ENCODE results near the gene ITPRIP.

The ITPRIP gene

DNA sequence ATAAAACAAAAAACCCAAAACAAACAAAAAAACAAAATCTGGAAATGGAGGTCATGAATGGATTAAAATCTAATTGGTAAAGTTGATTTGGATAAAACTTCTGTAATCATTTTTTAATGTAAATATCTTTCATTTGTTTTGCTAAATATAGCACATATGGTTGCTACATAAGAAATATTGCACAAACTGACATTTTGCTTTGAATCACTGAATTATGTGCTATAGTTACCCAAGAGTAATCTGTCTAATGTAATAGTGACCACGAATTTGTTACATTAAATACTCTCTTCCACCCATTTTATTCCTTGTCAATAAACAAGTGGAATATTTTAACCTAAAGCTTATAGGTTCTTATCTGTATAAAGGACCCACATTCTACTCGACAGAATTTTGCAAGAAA is 21.5 kb upstream of the ITPRIP start:
- Histone ChIP-seq H3K9ac (ENCODE audit: low read length) (no peak overlapping the region), H3K4me2 (ENCODE audit: low read length) (no peak overlapping the region), H2BK120ac (ENCODE audit: insufficient read depth, low read length, poor library complexity) (no peak overlapping the region), H4K8ac (ENCODE audit: low read depth, low read length) (no peak overlapping the region), H3K14ac (ENCODE audit: low read length) (no peak overlapping the region), H3K4ac (ENCODE audit: low read depth, low read length) (no peak overlapping the region), H2BK5ac (ENCODE audit: low read depth, low read length, poor library complexity) (no peak overlapping the region), H3K4me1 (ENCODE audit: control insufficient read depth in 1 of 2, insufficient read depth in 2 of 2, low read length in 2 of 2) (no peaks in the 10 kb centered on the region), H3K79me2 (ENCODE audit: control insufficient read depth, insufficient read depth, low read length, poor library complexity) (no peaks in the 10 kb centered on the region), H3K27ac (ENCODE audit: low read depth, low read length) (no peak overlapping the region), H2AK5ac (ENCODE audit: low read length) (no peak overlapping the region), H3K23ac (ENCODE audit: low read length) (no peak overlapping the region), H3K79me1 (ENCODE audit: low read length) (no peaks in the 10 kb centered on the region), H3K18ac (ENCODE audit: low read length) (no peak overlapping the region), H4K91ac (ENCODE audit: low read depth, low read length) (no peak overlapping the region), H3K9me3 (ENCODE audit: insufficient read depth, low read depth, low read length) (no peaks in the 10 kb centered on the region), H2BK12ac (ENCODE audit: low read length) (no peak overlapping the region), H3K4me3 (ENCODE audit: low read depth, low read length) (no peak overlapping the region), H2AFZ (ENCODE audit: insufficient read depth, low read length, poor library complexity) (no peak overlapping the region), H4K12ac (ENCODE audit: low read depth, low read length) (no peak overlapping the region), H3K36me3 (ENCODE audit: control insufficient read depth in 1 of 2, insufficient read depth in 2 of 2, low read length in 2 of 2) (no peaks in the 10 kb centered on the region), H3K27me3 (ENCODE audit: insufficient read depth, low read length) (no peaks in the 10 kb centered on the region)
- no CpG with 5 or more reads among the region's 2 CpGs for WGBS (ENCODE audit: extremely low coverage, insufficient coverage, insufficient read length)
- no peak for DNase-seq

DNA sequence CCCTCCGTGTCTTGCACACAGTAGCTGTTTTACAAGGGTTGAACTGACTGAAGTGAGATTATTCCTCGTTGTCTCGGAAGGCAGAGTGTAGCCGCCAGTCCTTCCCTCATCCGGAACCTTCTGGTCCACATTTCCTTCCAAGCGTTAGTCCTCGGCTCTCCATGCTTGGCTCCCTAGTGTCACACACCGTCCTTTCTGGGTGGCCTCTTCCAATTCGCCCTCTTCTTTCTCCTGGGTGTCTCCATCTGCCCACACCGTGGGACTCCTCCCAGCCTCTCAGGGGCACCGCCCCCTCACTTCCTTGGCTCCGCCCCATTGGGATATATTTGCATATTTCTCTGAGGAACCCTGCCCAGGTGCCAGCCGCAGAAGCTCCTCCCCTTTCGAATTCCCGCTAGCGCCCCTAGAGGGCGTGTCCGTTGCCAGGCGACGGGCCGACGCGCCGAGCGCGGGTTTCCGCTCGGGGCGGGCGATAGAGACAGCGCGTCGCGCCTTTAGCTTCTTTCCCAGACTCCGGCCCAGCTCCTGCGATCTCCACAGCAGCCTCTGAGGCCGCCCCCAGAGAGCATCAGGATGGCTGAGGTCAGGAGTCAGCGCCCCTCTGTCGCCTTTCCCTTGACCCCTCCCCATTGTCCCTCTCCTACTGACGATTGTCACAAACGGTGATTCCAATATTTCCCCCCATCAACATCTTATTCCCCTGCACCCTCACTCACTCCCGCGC is 15.2 kb upstream of the ITPRIP start, which contains the start of gene CFAP58:
Gene CFAP58 (plus strand): TSS at position 509 of the 724 bp plus-strand sequence. CDS start 65 bp downstream, at position 574.
- Histone ChIP-seq H2AK5ac (ENCODE audit: low read length) (no peak within 1 kb of the TSS), H2BK12ac (ENCODE audit: low read length) (no peak within 1 kb of the TSS), H3K4me3 (ENCODE audit: low read depth, low read length) (no peak within 1 kb of the TSS), H3K18ac (ENCODE audit: low read length) (no peak within 1 kb of the TSS), H3K27ac (ENCODE audit: low read depth, low read length) (no peak within 1 kb of the TSS), H3K4me2 (ENCODE audit: low read length) (peak within 1 kb of the TSS; percentile 60), H4K91ac (ENCODE audit: low read depth, low read length) (no peak within 1 kb of the TSS), H3K9ac (ENCODE audit: low read length) (no peak within 1 kb of the TSS), H2BK5ac (ENCODE audit: low read depth, low read length, poor library complexity) (no peak within 1 kb of the TSS), H2AFZ (ENCODE audit: insufficient read depth, low read length, poor library complexity) (no peak within 1 kb of the TSS), H3K79me2 (ENCODE audit: control insufficient read depth, insufficient read depth, low read length, poor library complexity) (no peaks in the 10 kb centered on the region), H3K4ac (ENCODE audit: low read depth, low read length) (no peak within 1 kb of the TSS), H3K27me3 (ENCODE audit: insufficient read depth, low read length) (no peaks in the 10 kb centered on the region), H4K12ac (ENCODE audit: low read depth, low read length) (no peak within 1 kb of the TSS), H2BK120ac (ENCODE audit: insufficient read depth, low read length, poor library complexity) (no peak within 1 kb of the TSS), H3K4me1 (ENCODE audit: control insufficient read depth in 1 of 2, insufficient read depth in 2 of 2, low read length in 2 of 2) (peaks cover 0 to 5% of the 10 kb centered on the region in 2 experiments), H4K8ac (ENCODE audit: low read depth, low read length) (no peak within 1 kb of the TSS), H3K9me3 (ENCODE audit: insufficient read depth, low read depth, low read length) (peaks cover 2% of the 10 kb centered on the region), H3K36me3 (ENCODE audit: control insufficient read depth in 1 of 2, insufficient read depth in 2 of 2, low read length in 2 of 2) (no peaks in the 10 kb centered on the region), H3K79me1 (ENCODE audit: low read length) (no peaks in the 10 kb centered on the region), H3K23ac (ENCODE audit: low read length) (no peak within 1 kb of the TSS), H3K14ac (ENCODE audit: low read length) (no peak within 1 kb of the TSS)
- peak; percentile 94 to 99 for DNase-seq
- WGBS (ENCODE audit: extremely low coverage, insufficient coverage, insufficient read length) = no CpG with 5 or more reads among the region's 43 CpGs

DNA sequence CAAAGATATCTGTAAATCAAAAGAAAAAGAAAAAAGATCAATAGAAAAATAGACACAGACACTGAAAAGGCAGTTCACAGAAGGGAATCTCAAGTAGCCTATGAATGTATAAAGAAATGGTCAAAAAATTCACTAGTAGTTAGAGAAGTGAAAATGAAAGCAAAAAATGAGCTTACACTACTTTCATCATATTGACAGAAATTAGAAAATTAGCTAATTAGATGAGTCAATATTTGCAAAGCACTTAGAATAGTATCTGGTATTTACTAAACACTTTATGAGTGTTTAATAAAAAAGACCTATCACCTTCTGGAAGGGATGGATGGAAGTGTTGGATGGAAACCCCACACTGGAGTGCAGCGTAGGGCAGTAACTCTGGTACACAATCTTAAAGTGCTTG is 13.7 kb upstream of the ITPRIP start:
- Histone ChIP-seq H3K27me3 (ENCODE audit: insufficient read depth, low read length) (no peaks in the 10 kb centered on the region), H3K4me3 (ENCODE audit: low read depth, low read length) (no peak overlapping the region), H3K79me1 (ENCODE audit: low read length) (no peaks in the 10 kb centered on the region), H3K9ac (ENCODE audit: low read length) (no peak overlapping the region), H3K4me1 (ENCODE audit: control insufficient read depth in 1 of 2, insufficient read depth in 2 of 2, low read length in 2 of 2) (peaks cover 0 to 5% of the 10 kb centered on the region in 2 experiments), H2BK12ac (ENCODE audit: low read length) (no peak overlapping the region), H2AK5ac (ENCODE audit: low read length) (no peak overlapping the region), H3K4me2 (ENCODE audit: low read length) (no peak overlapping the region), H4K12ac (ENCODE audit: low read depth, low read length) (no peak overlapping the region), H2BK120ac (ENCODE audit: insufficient read depth, low read length, poor library complexity) (no peak overlapping the region), H3K23ac (ENCODE audit: low read length) (no peak overlapping the region), H2BK5ac (ENCODE audit: low read depth, low read length, poor library complexity) (no peak overlapping the region), H3K79me2 (ENCODE audit: control insufficient read depth, insufficient read depth, low read length, poor library complexity) (no peaks in the 10 kb centered on the region), H4K91ac (ENCODE audit: low read depth, low read length) (no peak overlapping the region), H4K8ac (ENCODE audit: low read depth, low read length) (no peak overlapping the region), H3K4ac (ENCODE audit: low read depth, low read length) (no peak overlapping the region), H3K14ac (ENCODE audit: low read length) (no peak overlapping the region), H3K9me3 (ENCODE audit: insufficient read depth, low read depth, low read length) (peaks cover 2% of the 10 kb centered on the region), H3K36me3 (ENCODE audit: control insufficient read depth in 1 of 2, insufficient read depth in 2 of 2, low read length in 2 of 2) (no peaks in the 10 kb centered on the region), H3K27ac (ENCODE audit: low read depth, low read length) (no peak overlapping the region), H3K18ac (ENCODE audit: low read length) (no peak overlapping the region), H2AFZ (ENCODE audit: insufficient read depth, low read length, poor library complexity) (no peak overlapping the region)
- DNase-seq = peak in 1 of 2 donors; percentile 14
- no CpG with 5 or more reads among the region's 1 CpG for WGBS (ENCODE audit: extremely low coverage, insufficient coverage, insufficient read length)

DNA sequence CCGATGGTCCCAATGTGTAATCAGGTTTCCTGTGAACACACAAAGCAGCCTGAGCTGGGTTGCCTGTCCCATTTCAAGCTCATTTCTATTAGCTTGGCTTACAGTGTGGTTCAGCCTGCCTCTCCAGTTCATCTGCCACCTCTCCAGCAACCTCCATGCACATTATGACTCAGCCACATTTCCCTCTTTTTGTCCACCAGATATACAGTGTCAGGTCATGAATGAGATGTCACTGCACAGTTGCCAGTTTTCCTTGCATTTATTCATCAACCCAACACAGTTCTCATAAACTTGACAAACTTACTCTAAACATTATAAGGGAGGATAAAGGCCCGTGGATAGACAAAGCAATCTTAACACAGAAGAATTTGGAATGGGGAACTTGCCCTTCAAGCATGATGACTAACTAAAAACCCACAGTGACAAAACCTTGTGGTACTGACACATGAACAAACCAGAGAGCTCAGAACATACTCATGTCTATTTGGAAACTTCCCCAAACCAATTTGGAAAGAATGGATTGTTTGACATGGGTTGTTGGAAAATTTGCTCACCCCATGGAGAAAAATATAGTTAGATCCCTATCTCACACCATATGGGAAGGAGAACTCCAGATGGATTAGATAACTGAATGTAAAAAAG is 12.9 kb upstream of the ITPRIP start:
- H3K14ac ChIP-seq (ENCODE audit: low read length) = no peak overlapping the region
- no peak overlapping the region for H4K12ac ChIP-seq (ENCODE audit: low read depth, low read length)
- no peak overlapping the region for H3K18ac ChIP-seq (ENCODE audit: low read length)
- no peak overlapping the region for H3K23ac ChIP-seq (ENCODE audit: low read length)
- H2AFZ ChIP-seq (ENCODE audit: insufficient read depth, low read length, poor library complexity) = no peak overlapping the region
- H2BK120ac ChIP-seq (ENCODE audit: insufficient read depth, low read length, poor library complexity) = no peak overlapping the region
- no peak overlapping the region for H4K91ac ChIP-seq (ENCODE audit: low read depth, low read length)
- H3K4ac ChIP-seq (ENCODE audit: low read depth, low read length) = no peak overlapping the region
- H3K36me3 ChIP-seq (ENCODE audit: control insufficient read depth in 1 of 2, insufficient read depth in 2 of 2, low read length in 2 of 2) = no peaks in the 10 kb centered on the region
- no peak overlapping the region for H3K9ac ChIP-seq (ENCODE audit: low read length)
- peak; percentile 52 to 76 for DNase-seq
- no peaks in the 10 kb centered on the region for H3K79me2 ChIP-seq (ENCODE audit: control insufficient read depth, insufficient read depth, low read length, poor library complexity)
- H2BK5ac ChIP-seq (ENCODE audit: low read depth, low read length, poor library complexity) = no peak overlapping the region
- no CpG with 5 or more reads among the region's 2 CpGs for WGBS (ENCODE audit: extremely low coverage, insufficient coverage, insufficient read length)
- H3K4me2 ChIP-seq (ENCODE audit: low read length) = no peak overlapping the region
- H3K79me1 ChIP-seq (ENCODE audit: low read length) = no peaks in the 10 kb centered on the region
- H3K9me3 ChIP-seq (ENCODE audit: insufficient read depth, low read depth, low read length) = peaks cover 2% of the 10 kb centered on the region
- H3K27ac ChIP-seq (ENCODE audit: low read depth, low read length) = no peak overlapping the region
- no peak overlapping the region for H3K4me3 ChIP-seq (ENCODE audit: low read depth, low read length)
- no peaks in the 10 kb centered on the region for H3K27me3 ChIP-seq (ENCODE audit: insufficient read depth, low read length)
- peaks cover 0 to 5% of the 10 kb centered on the region in 2 experiments for H3K4me1 ChIP-seq (ENCODE audit: control insufficient read depth in 1 of 2, insufficient read depth in 2 of 2, low read length in 2 of 2)
- H2BK12ac ChIP-seq (ENCODE audit: low read length) = no peak overlapping the region
- no peak overlapping the region for H4K8ac ChIP-seq (ENCODE audit: low read depth, low read length)
- no peak overlapping the region for H2AK5ac ChIP-seq (ENCODE audit: low read length)

All from trophoblast cell (in vitro differentiated cells and primary cell).